ENCODE results near the gene CCND1.

The CCND1 gene

GRCh38 chr11:69654001-69654659 lies 13.2 kb downstream of the CCND1 start:
- DNase-seq: no peak

GRCh38 chr11:69654660-69655478 lies 13.9 kb downstream of the CCND1 start:
- no peak for DNase-seq

- DNase-seq: no peak
Observed at GRCh38 chr11:69655479-69656428, 14.8 kb downstream of the CCND1 start.

- no peak for DNase-seq
Observed at GRCh38 chr11:69656536-69657455, 15.8 kb downstream of the CCND1 start.

GRCh38 chr11:69657456-69657910 lies 16.5 kb downstream of the CCND1 start:
- DNase-seq: no peak

GRCh38 chr11:69657911-69658625 lies 17.1 kb downstream of the CCND1 start:
- DNase-seq: no peak

- DNase-seq: no peak
Observed at GRCh38 chr11:69658626-69659450, 17.9 kb downstream of the CCND1 start.

- DNase-seq: no peak
Observed at GRCh38 chr11:69659591-69659990, 18.6 kb downstream of the CCND1 start.

GRCh38 chr11:69660001-69660500 lies 19.1 kb downstream of the CCND1 start:
- no peak for DNase-seq

GRCh38 chr11:69661413-69661715 lies 20.4 kb downstream of the CCND1 start:
- no peak for DNase-seq

GRCh38 chr11:69662021-69662698 lies 21.2 kb downstream of the CCND1 start:
- no peak for DNase-seq

GRCh38 chr11:69662806-69663205 lies 21.9 kb downstream of the CCND1 start:
- DNase-seq: no peak

- DNase-seq: no peak
Observed at GRCh38 chr11:69663326-69663725, 22.4 kb downstream of the CCND1 start.

- DNase-seq: no peak
Observed at GRCh38 chr11:69664103-69664775, 23.3 kb downstream of the CCND1 start.

GRCh38 chr11:69664901-69665300 lies 23.9 kb downstream of the CCND1 start:
- DNase-seq: no peak

- no peak for DNase-seq
Observed at GRCh38 chr11:69665669-69666068, 24.7 kb downstream of the CCND1 start.

- DNase-seq: no peak
Observed at GRCh38 chr11:69666261-69666660, 25.3 kb downstream of the CCND1 start.

GRCh38 chr11:69666752-69667536 lies 26.0 kb downstream of the CCND1 start:
- no peak for DNase-seq
